SH-SY5Y (cell line): ENCODE results near the gene SPATS2.

Experiments
- GATA2 ChIP-seq: IDR thresholded peaks from 2 replicates; pipeline ENCODE4 v1.6.1; 2011; ENCODE audit warnings: mild to moderate bottlenecking, low read depth, low read length
- GATA3 ChIP-seq: IDR thresholded peaks from 2 replicates; pipeline ENCODE4 v1.6.1; 2011; ENCODE audit warnings: low read depth, mild to moderate bottlenecking, low read length, moderate library complexity

- TF ChIP-seq GATA2 (no peak), GATA3 (no peak)
These were observed 120.3 kb downstream of the SPATS2 start for GRCh38 chr12:49487605-49488004.
